ENCODE results near the gene FRZB.

The FRZB gene

DNA sequence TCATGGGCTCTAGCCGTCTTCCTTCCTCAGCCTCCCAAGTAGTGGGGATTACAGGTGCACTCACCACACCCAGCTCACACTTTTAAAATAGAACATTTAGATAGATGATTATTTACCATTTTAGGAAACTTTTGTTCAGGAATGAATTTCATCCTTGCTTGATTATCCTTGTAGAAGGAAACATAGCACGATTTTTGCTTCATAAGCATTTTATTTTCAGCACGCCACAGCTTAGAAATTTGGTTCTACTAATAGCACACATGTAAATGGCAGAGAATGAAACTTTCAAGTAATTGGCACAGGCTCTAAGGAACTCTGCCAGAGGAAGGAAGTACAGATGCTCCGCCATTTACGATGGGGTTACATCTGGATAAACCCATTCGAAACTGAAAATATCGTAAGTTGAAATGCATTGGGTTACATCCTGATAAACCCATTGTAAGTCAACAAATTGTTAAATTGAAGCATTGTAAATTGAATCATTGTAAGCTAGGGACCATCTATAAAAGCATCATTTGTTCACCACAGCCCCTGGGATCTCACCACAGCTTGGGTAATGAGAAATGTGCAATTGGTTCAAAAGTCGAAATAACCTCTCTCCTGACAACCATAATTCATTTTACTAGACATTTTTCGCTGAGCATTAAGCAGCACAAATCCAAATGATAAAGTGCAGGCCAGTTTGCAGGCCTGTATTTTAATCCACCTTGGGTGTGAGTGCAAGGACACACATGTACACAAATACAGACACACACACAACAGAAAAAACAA lies 33.2 kb downstream of the FRZB start:
- no peak for DNase-seq

DNA sequence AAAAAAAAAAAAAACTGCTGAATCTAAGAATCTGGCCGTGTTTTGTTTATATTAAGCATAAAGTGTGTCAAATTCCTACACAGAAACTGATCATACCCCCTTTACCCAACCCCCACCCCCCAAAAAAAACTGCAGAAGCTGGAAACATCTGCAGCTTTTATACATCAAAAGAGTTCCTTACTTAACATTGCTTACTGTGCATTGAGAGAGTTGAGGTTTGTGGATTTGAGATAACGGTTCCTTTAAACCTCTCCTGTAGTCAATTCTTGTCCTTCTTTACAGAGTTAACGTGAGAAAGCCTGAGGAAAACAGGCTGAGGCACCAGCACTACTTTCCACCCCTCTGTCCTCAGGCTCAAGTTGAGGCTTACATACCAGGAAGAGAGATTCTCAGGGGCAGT lies 34.5 kb downstream of the FRZB start:
- DNase-seq, result no peak

DNA sequence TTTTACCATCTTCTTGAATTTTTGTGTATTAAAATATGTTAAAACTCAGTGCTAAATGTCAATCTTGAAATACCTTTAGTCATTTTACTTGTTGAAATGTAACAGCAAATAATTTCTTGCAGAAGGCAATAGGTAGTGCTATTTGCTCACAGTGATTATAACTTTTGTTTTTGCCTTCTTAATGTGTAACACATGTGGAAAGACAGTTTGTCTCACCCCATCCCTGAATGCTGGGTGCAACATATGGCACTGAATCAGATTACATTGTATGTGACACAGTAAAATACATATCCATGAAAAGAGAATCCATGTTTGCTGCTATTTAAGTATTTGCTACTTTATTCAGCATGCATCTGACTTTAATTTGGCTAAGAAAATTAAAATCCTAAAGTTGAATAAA lies 35.3 kb downstream of the FRZB start:
- DNase-seq, result no peak

DNA sequence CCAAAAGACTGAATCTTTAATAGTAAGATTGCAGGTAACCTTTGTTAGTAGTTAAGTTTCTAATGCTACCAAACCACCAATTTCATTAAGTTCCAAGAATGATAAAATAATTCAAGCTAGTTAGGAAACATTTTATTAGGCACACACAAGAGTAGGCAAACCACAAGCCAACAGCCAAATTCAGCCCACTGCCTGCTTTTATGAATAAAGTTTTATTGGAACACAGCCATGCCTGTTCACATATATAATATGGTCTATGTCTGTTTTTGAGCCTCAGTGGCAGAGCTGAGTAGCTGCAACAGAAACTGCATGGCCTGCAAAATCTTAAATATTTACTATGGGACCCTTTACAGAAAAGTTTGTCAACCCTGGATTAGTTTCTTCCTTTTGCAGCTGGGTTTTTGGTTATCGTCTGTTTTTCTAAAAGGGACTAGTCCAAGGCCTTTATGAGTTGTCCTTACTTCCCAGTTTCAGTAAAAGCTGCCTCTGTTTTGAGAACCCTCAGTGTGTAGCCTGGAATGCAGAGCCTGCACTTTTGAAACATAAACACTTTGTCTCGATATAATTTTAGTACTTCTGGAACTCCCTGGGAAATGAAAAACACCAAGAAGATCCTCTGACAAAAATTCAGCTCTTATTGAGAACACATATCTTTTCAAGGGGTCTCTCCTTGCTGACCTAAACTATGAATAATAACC lies 39.1 kb downstream of the FRZB start:
- DNase-seq, result no peak

- DNase-seq, result no peak
These were observed 39.9 kb downstream of the FRZB start for GRCh38 chr2:182826496-182826895.

DNA sequence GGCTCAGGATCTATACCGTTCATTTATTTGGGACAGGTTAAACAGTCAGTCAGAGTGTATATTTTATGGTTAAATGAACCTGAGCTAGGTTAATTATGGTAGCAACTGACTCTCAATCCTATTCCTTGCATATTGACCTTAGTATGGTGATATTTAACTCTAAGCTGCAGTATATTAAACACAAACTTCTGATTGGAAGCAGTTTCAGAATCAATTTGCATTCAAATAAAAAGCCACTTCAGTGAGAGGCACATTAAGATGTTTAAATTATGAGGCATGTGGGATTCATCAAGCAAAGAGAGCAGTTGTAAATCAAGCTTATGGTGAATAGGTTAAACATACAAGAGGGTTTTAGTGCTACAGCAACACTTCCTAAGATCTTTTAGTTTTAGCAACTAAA lies 40.4 kb downstream of the FRZB start:
- DNase-seq, result no peak

- no peak for DNase-seq
These were observed 41.7 kb downstream of the FRZB start for GRCh38 chr2:182824767-182825158.

DNA sequence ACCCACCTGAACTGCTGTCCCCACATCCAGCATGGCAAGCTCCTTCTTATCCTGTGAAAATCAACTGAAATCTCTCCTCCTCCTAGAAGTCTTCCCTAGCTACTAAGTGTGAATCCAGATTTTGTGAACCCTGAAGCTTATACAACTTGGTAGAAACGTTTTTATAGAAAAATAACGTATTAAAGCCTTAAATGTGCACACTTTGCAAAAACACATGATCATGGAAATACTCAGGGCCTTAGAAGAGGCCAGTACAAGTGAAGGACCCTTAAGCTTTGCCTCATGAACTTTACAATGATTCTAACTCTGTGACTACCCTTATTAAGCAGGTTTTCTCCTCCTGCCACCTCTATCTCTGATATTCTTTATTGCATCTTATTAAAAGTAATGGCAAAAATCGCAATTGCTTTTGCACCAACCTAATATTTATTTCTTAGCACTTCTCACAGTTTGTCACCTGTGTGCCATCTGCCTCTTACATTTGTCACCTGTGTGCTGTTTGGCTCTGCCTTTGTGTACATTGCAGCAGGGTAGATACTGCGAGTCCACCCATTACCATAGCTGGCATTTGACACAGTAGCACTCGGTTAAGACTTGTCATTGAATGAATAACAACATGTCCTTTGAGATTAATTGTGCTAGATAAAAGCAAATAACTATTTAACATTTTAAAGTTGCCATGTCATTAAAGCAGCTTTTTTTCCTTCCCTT lies 42.2 kb downstream of the FRZB start:
- no peak for DNase-seq

DNA sequence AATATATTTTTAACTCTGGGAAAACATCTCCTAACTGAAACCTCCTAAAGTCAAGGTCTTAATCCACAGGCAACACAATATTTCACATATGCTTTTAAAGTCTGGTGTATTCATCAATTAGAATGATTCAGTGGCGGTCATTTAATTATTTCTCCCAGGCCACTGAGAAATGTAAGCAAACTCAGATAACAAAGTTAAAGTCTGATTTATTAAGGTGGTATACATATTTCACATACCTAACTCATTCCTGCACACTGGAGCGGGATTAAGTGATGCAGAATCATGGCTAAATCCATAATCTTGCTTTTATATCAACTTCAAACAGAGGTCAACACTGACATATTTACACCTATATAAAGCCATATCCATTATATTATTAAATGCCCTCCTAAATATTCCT lies 43.7 kb downstream of the FRZB start:
- no peak for DNase-seq

DNA sequence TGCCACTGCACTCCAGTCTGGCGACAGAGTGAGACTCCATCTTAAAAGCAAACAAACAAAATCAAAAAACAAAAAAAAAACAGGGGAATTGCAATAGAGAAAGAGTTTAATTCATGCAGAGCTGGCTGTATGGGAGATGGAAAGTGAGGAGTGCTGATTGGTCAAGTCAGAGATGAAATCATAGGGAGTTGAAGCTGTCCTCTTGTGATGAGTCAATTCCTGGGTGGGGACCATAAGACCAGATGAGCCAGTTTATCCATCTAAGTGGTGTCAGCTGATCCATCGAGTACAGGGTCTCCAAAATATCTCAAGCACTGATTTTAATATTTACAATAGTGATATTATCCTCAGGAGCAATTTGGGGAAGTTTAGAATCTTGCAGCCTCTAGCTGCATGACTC lies 45.3 kb downstream of the FRZB start:
- no peak for DNase-seq

- no peak for DNase-seq
These were observed 47.0 kb downstream of the FRZB start for GRCh38 chr2:182819412-182819811.

DNA sequence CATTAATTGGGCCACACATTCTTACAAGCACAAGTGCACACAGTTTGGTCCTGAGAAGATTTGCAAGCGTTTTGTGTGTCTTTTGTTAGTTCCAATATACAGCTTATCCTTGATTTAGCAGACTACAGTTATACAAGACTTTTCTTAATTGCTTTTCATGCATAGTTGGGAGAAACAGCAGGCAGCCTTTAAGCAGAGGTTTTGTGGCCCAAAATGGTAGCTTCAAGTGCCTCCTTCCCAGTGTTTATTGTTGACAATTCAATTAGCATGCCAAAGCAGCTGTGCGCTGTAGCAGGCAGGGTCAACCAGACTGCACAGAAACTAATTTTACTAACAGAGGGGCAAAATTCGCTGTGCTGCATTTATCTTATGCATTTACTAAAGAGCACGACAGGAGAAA lies 47.5 kb downstream of the FRZB start:
- DNase-seq, result no peak

GRCh38 chr2:182818501-182818900 lies 47.9 kb downstream of the FRZB start:
- DNase-seq, result no peak

GRCh38 chr2:182817558-182817957 lies 48.9 kb downstream of the FRZB start:
- no peak for DNase-seq

DNA sequence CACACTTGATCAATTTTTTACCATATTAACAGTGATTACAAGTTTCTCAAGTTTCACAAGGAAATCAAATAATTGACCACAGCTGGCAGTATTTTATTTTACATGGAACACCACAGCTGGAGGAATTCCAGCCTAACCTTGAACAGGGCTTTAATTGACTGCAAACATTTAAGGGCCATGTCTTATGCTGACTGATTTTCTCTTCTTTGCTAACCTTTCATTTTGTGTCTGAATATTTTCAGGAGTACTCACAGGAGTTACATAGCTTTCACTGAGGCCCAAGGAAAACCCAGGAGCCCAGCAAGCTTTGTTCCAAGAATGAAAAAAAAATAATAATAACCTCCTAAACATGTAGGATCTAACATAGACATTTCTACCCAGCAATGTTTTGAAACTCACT lies 49.6 kb downstream of the FRZB start:
- no peak for DNase-seq

GRCh38 chr2:182814804-182815203 lies 51.6 kb downstream of the FRZB start:
- DNase-seq, result no peak

GRCh38 chr2:182814380-182814779 lies 52.1 kb downstream of the FRZB start:
- no peak for DNase-seq

DNA sequence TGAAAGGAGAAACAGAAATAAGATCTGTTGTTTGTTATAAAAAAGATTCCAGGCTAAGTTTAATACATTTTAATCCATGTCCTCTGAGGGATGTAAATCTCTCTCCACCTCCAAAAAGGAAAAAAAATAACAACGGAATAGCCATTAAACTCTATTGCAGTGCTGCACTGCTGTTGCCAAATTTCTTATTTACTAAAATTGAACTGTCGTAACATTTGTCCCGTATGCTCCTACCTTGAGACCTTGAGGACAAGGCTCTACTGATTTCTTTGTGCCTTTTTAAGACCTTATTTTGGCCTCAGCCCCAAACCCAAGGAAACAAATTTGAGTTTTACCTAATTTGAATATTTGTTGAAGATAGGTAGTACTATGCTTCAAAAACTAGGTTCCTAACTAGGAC lies 56.4 kb downstream of the FRZB start:
- no peak for DNase-seq

DNA sequence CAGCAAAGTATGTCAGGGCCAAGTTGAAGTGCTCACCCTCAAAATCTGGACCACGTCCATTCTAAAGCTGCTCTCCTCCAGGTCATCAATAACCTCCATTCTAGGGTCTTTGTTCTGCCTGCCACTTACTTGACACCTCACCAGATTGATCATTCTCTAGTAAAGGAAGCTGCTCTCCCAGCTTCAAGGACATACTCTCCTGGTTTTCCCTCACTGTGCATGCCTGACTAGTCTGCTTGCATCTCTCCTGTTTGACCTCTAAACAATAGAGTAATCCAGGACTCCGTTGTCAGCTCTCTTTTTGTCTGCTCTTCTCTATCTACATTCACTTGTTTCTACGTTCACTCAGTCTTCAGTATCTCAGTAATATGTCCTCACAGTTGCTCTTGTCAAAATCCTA lies 59.1 kb downstream of the FRZB start:
- DNase-seq, result no peak

- DNase-seq, result no peak
These were observed 62.3 kb downstream of the FRZB start for GRCh38 chr2:182804128-182804527.

- no peak for DNase-seq
These were observed 67.7 kb downstream of the FRZB start for GRCh38 chr2:182798736-182799135.

- DNase-seq, result no peak
These were observed 74.0 kb downstream of the FRZB start for GRCh38 chr2:182792441-182792840.

GRCh38 chr2:182784777-182785176 lies 81.7 kb downstream of the FRZB start:
- peak in 1 of 2 experiments; percentile 40 for DNase-seq

GRCh38 chr2:182784058-182784706 lies 82.3 kb downstream of the FRZB start:
- DNase-seq, result no peak
